GM23338 (cell line): ENCODE measurements around the gene MKNK1. TPM values are rescaled to one million over a fixed set of nuclear protein-coding genes. Genes with fewer than 3 reads are reported as not detected.

ENCODE experiments used
- ATAC-seq: fragments of 200-7000 bp; cut with Tn5 transposase; 3 replicates; pipeline ENCODE4 v1.9.1; 2020
- DNase-seq: peaks from one replicate; pipeline ENCODE4 v3.0.0-alpha.2; 2015; ENCODE audit warnings: low spot score
- H2AFZ ChIP-seq: fragments of 200-600 bp; sonication (generic); 2 replicates; pipeline ENCODE4 v1.8.0; 2016; ENCODE audit warnings: antibody characterized with exemption, mild to moderate bottlenecking, moderate library complexity
- H3F3A ChIP-seq: fragments of 200-600 bp; sonication (generic); replicated peaks from 2 replicates; pipeline ENCODE4 v1.8.0; 2017; ENCODE audit warnings: antibody characterized with exemption, mixed run types, low read depth
- H3K27ac ChIP-seq: fragments of 200-600 bp; sonication (generic); 2 replicates; pipeline ENCODE4 v1.6.1; 2016; ENCODE audit warnings: low read depth
- H3K27me3 ChIP-seq: fragments of 200-600 bp; sonication (generic); 2 replicates; pipeline ENCODE4 v1.8.0; 2016; ENCODE audit warnings: mild to moderate bottlenecking, mixed run types, moderate library complexity; ENCODE audit not compliant: insufficient read depth
- H3K36me3 ChIP-seq: fragments of 200-600 bp; sonication (generic); 2 replicates; pipeline ENCODE4 v1.8.0; 2016; ENCODE audit warnings: mild to moderate bottlenecking; ENCODE audit not compliant: insufficient read depth
- H3K4me1 ChIP-seq: fragments of 200-600 bp; sonication (generic); 2 replicates; pipeline ENCODE4 v1.8.0; 2016; ENCODE audit warnings: mild to moderate bottlenecking, moderate library complexity; ENCODE audit not compliant: insufficient read depth
- H3K4me2 ChIP-seq: fragments of 200-600 bp; sonication (generic); 2 replicates; pipeline ENCODE4 v1.7.1; 2017; ENCODE audit warnings: mixed run types
- H3K4me3 ChIP-seq: fragments of 200-600 bp; sonication (generic); 2 replicates; pipeline ENCODE4 v1.6.1; 2016; ENCODE audit warnings: mixed run types
- H3K79me2 ChIP-seq: fragments of 200-600 bp; sonication (generic); replicated peaks from 2 replicates; pipeline ENCODE4 v1.8.0; 2017; ENCODE audit warnings: mild to moderate bottlenecking; ENCODE audit not compliant: insufficient read depth
- H3K9me2 ChIP-seq: fragments of 200-600 bp; sonication (generic); 2 replicates; pipeline ENCODE4 v1.8.0; 2017; ENCODE audit not compliant: insufficient read depth
- H4K20me1 ChIP-seq: fragments of 200-600 bp; sonication (generic); replicated peaks from 2 replicates; pipeline ENCODE4 v1.8.0; 2017; ENCODE audit warnings: mild to moderate bottlenecking; ENCODE audit not compliant: insufficient read depth
- H3K27ac Mint-ChIP-seq: 2 replicates; pipeline ENCODE4 v1.8.0; 2020; ENCODE audit warnings: inconsistent platforms, mild to moderate bottlenecking, moderate library complexity, mixed read lengths
- H3K27me3 Mint-ChIP-seq: 3 replicates; pipeline ENCODE4 v1.8.0; 2022; ENCODE audit warnings: low read depth, mild to moderate bottlenecking, moderate library complexity, mixed read lengths, inconsistent platforms; ENCODE audit not compliant: insufficient read depth, poor library complexity
- H3K36me3 Mint-ChIP-seq: 3 replicates; pipeline ENCODE4 v1.8.0; 2021; ENCODE audit warnings: low read depth, mild to moderate bottlenecking, inconsistent platforms, moderate library complexity, mixed read lengths
- H3K4me1 Mint-ChIP-seq: 3 replicates; pipeline ENCODE4 v1.8.0; 2020; ENCODE audit warnings: mild to moderate bottlenecking, inconsistent platforms, mixed read lengths
- H3K4me3 Mint-ChIP-seq: 3 replicates; pipeline ENCODE4 v1.8.0; 2021; ENCODE audit warnings: moderate library complexity, mild to moderate bottlenecking, inconsistent platforms, mixed read lengths
- H3K9me3 Mint-ChIP-seq: 3 replicates; pipeline ENCODE4 v1.8.0; 2020; ENCODE audit warnings: moderate library complexity, mild to moderate bottlenecking, inconsistent platforms, mixed read lengths
- CREB1 ChIP-seq: fragments of 250-450 bp; sonication (Bioruptor Pico); IDR thresholded peaks from 2 replicates; pipeline ENCODE4 v1.5.0; 2020; ENCODE audit warnings: low read depth, mild to moderate bottlenecking, moderate library complexity
- EZH2 ChIP-seq: fragments of 200-600 bp; sonication (generic); IDR thresholded peaks from one replicate; pipeline ENCODE4 v1.8.0; 2017; ENCODE audit warnings: antibody characterized with exemption, mild to moderate bottlenecking, low read depth; ENCODE audit not compliant: unreplicated experiment
- JUNB ChIP-seq: IDR thresholded peaks from one replicate; pipeline ENCODE4 v1.6.1; 2016; ENCODE audit warnings: antibody characterized with exemption; ENCODE audit not compliant: unreplicated experiment
- REST ChIP-seq: IDR thresholded peaks from one replicate; pipeline ENCODE4 v1.6.1; 2018; ENCODE audit warnings: antibody characterized with exemption; ENCODE audit not compliant: unreplicated experiment
- STAT1 ChIP-seq: IDR thresholded peaks from one replicate; pipeline ENCODE4 v1.6.1; 2016; ENCODE audit warnings: antibody characterized with exemption; ENCODE audit not compliant: unreplicated experiment
- ZNF331 ChIP-seq: fragments of 250-450 bp; sonication (Bioruptor Pico); IDR thresholded peaks from 2 replicates; pipeline ENCODE4 v1.5.0; 2020; ENCODE audit warnings: low read depth, mild to moderate bottlenecking, moderate library complexity
- polyA plus RNA-seq: library from polyadenylated mRNA; unstranded; fragments of >200 nt; fragmentation: Nextera tagmentation; extraction: Ambion mirVana; gene quantifications from 2 replicates; pipeline ENCODE4 v1.2.1, GENCODE V29; 2016
- total RNA-seq: library from RNA; depleted of rRNA; stranded (reverse); fragments of >200 nt; shearing (Covaris generic); gene quantifications from 2 replicates; pipeline ENCODE4 v1.2.3, GENCODE V29; 2014

Gene MKNK1
- total and polyA plus RNA-seq, 2 experiments from 2014 or later, result 11.8 to 20.5 TPM

GRCh38 chr1:46524843-46525242, 79.2 kb downstream of the MKNK1 start:
- DNase-seq, result no peak
- Histone ChIP-seq H3K4me3 (peak overlapping the region; percentile 45; the same call in 1 of the 2 replicates), H3K27ac (no peak overlapping the region), H3F3A (peaks cover 11% of the 10 kb centered on the region), H3K9me2 (no peaks in the 10 kb centered on the region), H3K4me1 (peaks cover 58% of the 10 kb centered on the region), H3K79me2 (no peaks in the 10 kb centered on the region), H3K4me2 (peak overlapping the region; percentile 75), H3K36me3 (no peaks in the 10 kb centered on the region), H3K27me3 (peaks cover 92% of the 10 kb centered on the region), H4K20me1 (no peaks in the 10 kb centered on the region; the same call in 1 of the 2 replicates), H2AFZ (no peak overlapping the region)
- ATAC-seq, result no peak
- Mint-ChIP-seq H3K4me1 (peaks cover 66% of the 10 kb centered on the region), H3K9me3 (no peaks in the 10 kb centered on the region), H3K36me3 (no peaks in the 10 kb centered on the region), H3K27me3 (peaks cover 68% of the 10 kb centered on the region), H3K4me3 (peak overlapping the region; percentile 17; the same call in 2 of the 3 replicates), H3K27ac (no peak overlapping the region)
- TF ChIP-seq EZH2 (no peak), CREB1 (CRISPR knock-in tag) (no peak), REST (no peak)

- no peak for DNase-seq
- Histone ChIP-seq H3K9me2 (no peaks in the 10 kb centered on the region), H4K20me1 (no peaks in the 10 kb centered on the region; the same call in 1 of the 2 replicates), H3K79me2 (no peaks in the 10 kb centered on the region), H3K27me3 (peaks cover 91% of the 10 kb centered on the region), H3K36me3 (no peaks in the 10 kb centered on the region), H3K27ac (no peak overlapping the region), H3K4me1 (peaks cover 58% of the 10 kb centered on the region), H3K4me2 (no peak overlapping the region), H3F3A (peaks cover 11% of the 10 kb centered on the region), H2AFZ (no peak overlapping the region), H3K4me3 (no peak overlapping the region)
- Mint-ChIP-seq H3K27ac (no peak overlapping the region), H3K4me3 (no peak overlapping the region), H3K27me3 (peaks cover 72% of the 10 kb centered on the region), H3K4me1 (peaks cover 70% of the 10 kb centered on the region), H3K9me3 (no peaks in the 10 kb centered on the region), H3K36me3 (no peaks in the 10 kb centered on the region)
- no peak for ATAC-seq
- no peak for TF ChIP-seq JUNB
- TF ChIP-seq STAT1, result no peak
- no peak for TF ChIP-seq ZNF331 (CRISPR knock-in tag)
- no peak for TF ChIP-seq REST
These were observed 80.3 kb downstream of the MKNK1 start for GRCh38 chr1:46523496-46524353.
